ENCODE results near the gene PIGM. TPM values are rescaled to one million over a fixed set of nuclear protein-coding genes. Genes with fewer than 3 reads are reported as not detected.

The PIGM gene
- total RNA-seq, 1 experiment from 2014 or later: 4.4 TPM

DNA sequence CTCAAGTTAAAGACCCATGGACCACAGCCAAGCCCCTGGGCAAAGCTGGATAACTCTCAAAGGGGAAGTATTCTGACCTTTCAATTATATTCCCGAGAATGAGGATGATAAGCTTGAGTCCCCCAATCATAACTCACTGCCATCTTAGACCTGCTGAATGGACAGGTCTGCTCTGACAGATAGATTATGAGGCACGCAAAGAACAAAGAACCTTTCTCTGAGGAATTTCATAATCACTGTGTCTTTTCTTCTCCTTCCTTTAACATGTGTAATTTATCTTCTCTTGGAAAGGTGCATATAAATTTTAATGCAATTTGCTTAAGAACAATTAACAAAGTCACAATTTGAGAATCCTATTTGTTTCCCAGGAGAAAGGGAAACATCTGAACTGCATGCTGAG is 22.0 kb downstream of the PIGM start (continued):
- no peak for TF ChIP-seq TP53 (CRISPR knock-in tag; IDR thresholded peaks at IDR 0.05)

DNA sequence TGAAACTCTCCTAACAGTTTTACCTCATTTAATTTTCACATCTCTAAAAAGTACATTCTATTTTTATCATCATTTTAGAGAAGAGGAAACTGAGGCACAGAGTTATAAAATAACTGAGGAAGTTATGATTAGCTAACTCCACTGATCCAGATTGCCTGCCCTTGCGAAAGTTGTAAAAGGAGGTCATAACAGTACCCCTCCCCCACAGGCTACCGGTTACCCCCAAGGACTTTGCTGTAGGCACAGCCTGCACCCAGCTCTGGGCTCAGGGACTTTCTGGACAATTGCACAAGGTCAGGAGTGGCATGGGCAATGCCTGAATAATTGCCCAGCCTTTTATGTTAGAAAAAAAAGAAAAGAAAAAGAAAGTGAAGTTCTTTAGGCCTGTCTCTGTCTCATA is 22.7 kb downstream of the PIGM start:
- POLR2A ChIA-PET: no interaction called here
- Mint-ChIP-seq H3K27ac (no peak overlapping the region), H3K36me3 (no peaks in the 10 kb centered on the region), H3K9me3 (no peaks in the 10 kb centered on the region), H3K4me1 (no peaks in the 10 kb centered on the region), H3K27me3 (ENCODE audit: low read depth) (peaks cover 8% of the 10 kb centered on the region; the same call in 1 of the 2 replicates), H3K4me3 (no peak overlapping the region)
- ATAC-seq: no peak
- DNase-seq (ENCODE audit: low spot score): no peak
- TF ChIP-seq, protein P1, sequence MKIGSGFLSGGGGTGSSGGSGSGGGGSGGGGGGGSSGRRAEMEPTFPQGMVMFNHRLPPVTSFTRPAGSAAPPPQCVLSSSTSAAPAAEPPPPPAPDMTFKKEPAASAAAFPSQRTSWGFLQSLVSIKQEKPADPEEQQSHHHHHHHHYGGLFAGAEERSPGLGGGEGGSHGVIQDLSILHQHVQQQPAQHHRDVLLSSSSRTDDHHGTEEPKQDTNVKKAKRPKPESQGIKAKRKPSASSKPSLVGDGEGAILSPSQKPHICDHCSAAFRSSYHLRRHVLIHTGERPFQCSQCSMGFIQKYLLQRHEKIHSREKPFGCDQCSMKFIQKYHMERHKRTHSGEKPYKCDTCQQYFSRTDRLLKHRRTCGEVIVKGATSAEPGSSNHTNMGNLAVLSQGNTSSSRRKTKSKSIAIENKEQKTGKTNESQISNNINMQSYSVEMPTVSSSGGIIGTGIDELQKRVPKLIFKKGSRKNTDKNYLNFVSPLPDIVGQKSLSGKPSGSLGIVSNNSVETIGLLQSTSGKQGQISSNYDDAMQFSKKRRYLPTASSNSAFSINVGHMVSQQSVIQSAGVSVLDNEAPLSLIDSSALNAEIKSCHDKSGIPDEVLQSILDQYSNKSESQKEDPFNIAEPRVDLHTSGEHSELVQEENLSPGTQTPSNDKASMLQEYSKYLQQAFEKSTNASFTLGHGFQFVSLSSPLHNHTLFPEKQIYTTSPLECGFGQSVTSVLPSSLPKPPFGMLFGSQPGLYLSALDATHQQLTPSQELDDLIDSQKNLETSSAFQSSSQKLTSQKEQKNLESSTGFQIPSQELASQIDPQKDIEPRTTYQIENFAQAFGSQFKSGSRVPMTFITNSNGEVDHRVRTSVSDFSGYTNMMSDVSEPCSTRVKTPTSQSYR (CRISPR knock-in tag; IDR thresholded peaks at IDR 0.05): no peak
- TF ChIP-seq ZNF219 (CRISPR knock-in tag; IDR thresholded peaks at IDR 0.05; ENCODE audit: borderline replicate concordance) (no peak), NR1H2 (CRISPR knock-in tag; IDR thresholded peaks at IDR 0.05) (no peak), RELA (CRISPR knock-in tag; IDR thresholded peaks at IDR 0.05; ENCODE audit: borderline replicate concordance) (no peak), SMAD3 (CRISPR knock-in tag; IDR thresholded peaks at IDR 0.05; ENCODE audit: borderline replicate concordance) (no peak), ELF4 (CRISPR knock-in tag; IDR thresholded peaks at IDR 0.05; ENCODE audit: low read depth) (no peak)
- TF ChIP-seq, protein P2, sequence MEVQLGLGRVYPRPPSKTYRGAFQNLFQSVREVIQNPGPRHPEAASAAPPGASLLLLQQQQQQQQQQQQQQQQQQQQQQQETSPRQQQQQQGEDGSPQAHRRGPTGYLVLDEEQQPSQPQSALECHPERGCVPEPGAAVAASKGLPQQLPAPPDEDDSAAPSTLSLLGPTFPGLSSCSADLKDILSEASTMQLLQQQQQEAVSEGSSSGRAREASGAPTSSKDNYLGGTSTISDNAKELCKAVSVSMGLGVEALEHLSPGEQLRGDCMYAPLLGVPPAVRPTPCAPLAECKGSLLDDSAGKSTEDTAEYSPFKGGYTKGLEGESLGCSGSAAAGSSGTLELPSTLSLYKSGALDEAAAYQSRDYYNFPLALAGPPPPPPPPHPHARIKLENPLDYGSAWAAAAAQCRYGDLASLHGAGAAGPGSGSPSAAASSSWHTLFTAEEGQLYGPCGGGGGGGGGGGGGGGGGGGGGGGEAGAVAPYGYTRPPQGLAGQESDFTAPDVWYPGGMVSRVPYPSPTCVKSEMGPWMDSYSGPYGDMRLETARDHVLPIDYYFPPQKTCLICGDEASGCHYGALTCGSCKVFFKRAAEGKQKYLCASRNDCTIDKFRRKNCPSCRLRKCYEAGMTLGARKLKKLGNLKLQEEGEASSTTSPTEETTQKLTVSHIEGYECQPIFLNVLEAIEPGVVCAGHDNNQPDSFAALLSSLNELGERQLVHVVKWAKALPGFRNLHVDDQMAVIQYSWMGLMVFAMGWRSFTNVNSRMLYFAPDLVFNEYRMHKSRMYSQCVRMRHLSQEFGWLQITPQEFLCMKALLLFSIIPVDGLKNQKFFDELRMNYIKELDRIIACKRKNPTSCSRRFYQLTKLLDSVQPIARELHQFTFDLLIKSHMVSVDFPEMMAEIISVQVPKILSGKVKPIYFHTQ (CRISPR knock-in tag; IDR thresholded peaks at IDR 0.05): no peak
- CTCF ChIA-PET: interaction anchor here (1.9 to 5.0 kb wide), 5 partner anchors 13 to 117 kb away, joined by 14 to 202 read pairs (median 22); partner anchors contain the start of gene IGSF8

DNA sequence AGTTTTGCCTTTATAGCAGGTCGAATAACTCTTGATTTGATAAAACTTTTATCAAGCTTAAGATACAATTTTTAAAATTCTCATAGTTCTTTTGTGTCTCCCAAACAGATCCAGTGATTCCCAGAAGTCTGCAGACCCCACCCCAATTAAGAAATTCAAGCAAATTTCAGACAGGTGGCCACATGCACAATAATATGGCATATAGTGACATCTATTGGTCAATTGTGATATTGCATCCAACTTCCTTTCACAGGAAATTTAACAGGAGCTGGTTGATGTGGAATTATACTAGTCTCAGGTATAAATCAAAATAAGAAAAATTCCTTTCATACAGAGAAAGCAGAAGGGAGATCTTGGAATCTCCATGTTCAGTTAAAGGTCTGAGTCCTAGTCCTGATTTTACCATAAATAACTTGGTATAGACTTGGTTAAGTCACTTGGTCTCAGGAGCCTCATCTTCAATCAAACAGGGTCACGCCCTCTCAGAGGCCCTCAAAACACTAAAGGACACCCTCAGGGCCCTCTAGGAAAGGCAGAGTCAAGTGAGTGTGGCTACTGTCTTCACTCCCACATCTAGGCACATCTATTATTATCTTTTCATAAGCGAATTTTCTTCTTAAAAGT is 24.1 kb downstream of the PIGM start:
- TF ChIP-seq, protein P3, sequence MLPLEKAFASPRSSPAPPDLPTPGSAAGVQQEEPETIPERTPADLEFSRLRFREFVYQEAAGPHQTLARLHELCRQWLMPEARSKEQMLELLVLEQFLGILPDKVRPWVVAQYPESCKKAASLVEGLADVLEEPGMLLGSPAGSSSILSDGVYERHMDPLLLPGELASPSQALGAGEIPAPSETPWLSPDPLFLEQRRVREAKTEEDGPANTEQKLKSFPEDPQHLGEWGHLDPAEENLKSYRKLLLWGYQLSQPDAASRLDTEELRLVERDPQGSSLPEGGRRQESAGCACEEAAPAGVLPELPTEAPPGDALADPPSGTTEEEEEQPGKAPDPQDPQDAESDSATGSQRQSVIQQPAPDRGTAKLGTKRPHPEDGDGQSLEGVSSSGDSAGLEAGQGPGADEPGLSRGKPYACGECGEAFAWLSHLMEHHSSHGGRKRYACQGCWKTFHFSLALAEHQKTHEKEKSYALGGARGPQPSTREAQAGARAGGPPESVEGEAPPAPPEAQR (CRISPR knock-in tag; IDR thresholded peaks at IDR 0.05): no peak
- TF ChIP-seq, protein P4, sequence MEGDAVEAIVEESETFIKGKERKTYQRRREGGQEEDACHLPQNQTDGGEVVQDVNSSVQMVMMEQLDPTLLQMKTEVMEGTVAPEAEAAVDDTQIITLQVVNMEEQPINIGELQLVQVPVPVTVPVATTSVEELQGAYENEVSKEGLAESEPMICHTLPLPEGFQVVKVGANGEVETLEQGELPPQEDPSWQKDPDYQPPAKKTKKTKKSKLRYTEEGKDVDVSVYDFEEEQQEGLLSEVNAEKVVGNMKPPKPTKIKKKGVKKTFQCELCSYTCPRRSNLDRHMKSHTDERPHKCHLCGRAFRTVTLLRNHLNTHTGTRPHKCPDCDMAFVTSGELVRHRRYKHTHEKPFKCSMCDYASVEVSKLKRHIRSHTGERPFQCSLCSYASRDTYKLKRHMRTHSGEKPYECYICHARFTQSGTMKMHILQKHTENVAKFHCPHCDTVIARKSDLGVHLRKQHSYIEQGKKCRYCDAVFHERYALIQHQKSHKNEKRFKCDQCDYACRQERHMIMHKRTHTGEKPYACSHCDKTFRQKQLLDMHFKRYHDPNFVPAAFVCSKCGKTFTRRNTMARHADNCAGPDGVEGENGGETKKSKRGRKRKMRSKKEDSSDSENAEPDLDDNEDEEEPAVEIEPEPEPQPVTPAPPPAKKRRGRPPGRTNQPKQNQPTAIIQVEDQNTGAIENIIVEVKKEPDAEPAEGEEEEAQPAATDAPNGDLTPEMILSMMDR (IDR thresholded peaks at IDR 0.05): peak; percentile 71
- Mint-ChIP-seq H3K4me3 (no peak overlapping the region), H3K27me3 (ENCODE audit: low read depth) (peaks cover 8% of the 10 kb centered on the region; the same call in 1 of the 2 replicates), H3K9me3 (no peaks in the 10 kb centered on the region), H3K36me3 (no peaks in the 10 kb centered on the region), H3K27ac (no peak overlapping the region), H3K4me1 (no peaks in the 10 kb centered on the region)
- ChIA-PET POLR2A (interaction anchor here (0.9 to 1.0 kb wide), 2 partner anchors 62 to 78 kb away, joined by 3 to 7 read pairs; partner anchors contain the start of gene IGSF9), CTCF (interaction anchor here (0.6 to 5.0 kb wide), 81 partner anchors 8 to 830 kb away, joined by 3 to 202 read pairs (median 9); partner anchors contain the start of genes CFAP45, DUSP23, IGSF8 and IGSF9)
- DNase-seq (ENCODE audit: low spot score) (no peak), ATAC-seq (no peak; the same call in 1 of the 2 replicates)
